Muscle layer of colon (tissue), 2 donors: ENCODE data around the gene HIGD2A.

Source experiments
- H3K27ac ChIP-seq: one replicate; pipeline ENCODE4 v1.7.0; 2013; ENCODE audit warnings: low read depth, mild to moderate bottlenecking, low read length, moderate library complexity
- H3K27me3 ChIP-seq, 2 donors: one replicate each; pipeline ENCODE4 v1.7.0; 2013; ENCODE audit warnings: low read length in 2 of 2, mild to moderate bottlenecking in 2 of 2; ENCODE audit not compliant: insufficient read depth in 2 of 2, control insufficient read depth in 1 of 2
- H3K36me3 ChIP-seq: one replicate; pipeline ENCODE4 v1.7.0; 2013; ENCODE audit warnings: mild to moderate bottlenecking, low read length; ENCODE audit not compliant: insufficient read depth
- H3K4me1 ChIP-seq: one replicate; pipeline ENCODE4 v1.7.0; 2013; ENCODE audit warnings: mild to moderate bottlenecking, low read length; ENCODE audit not compliant: insufficient read depth
- H3K4me3 ChIP-seq, 2 donors: one replicate each; pipeline ENCODE4 v1.7.0; 2013; ENCODE audit warnings: low read length in 2 of 2, low read depth in 1 of 2, mild to moderate bottlenecking in 1 of 2, moderate library complexity in 1 of 2
- H3K9ac ChIP-seq: one replicate; pipeline ENCODE4 v1.7.0; 2013; ENCODE audit warnings: low read length
- H3K9me3 ChIP-seq: one replicate; pipeline ENCODE4 v1.7.0; 2013; ENCODE audit warnings: mild to moderate bottlenecking, low read length
- donor health status: abdominal sarcoma.
- donor health status: Adenocarcinoma of cecum.

The HIGD2A gene

GRCh38 chr5:176371621-176372539 is 16.7 kb upstream of the HIGD2A start:
- H3K4me3 ChIP-seq: no peak overlapping the region
- no peak overlapping the region for H3K27ac ChIP-seq
- H3K27me3 ChIP-seq: no peaks in the 10 kb centered on the region
- peaks cover 50% of the 10 kb centered on the region for H3K36me3 ChIP-seq
- no peaks in the 10 kb centered on the region for H3K9me3 ChIP-seq
- H3K4me1 ChIP-seq: peaks cover 15% of the 10 kb centered on the region
- H3K9ac ChIP-seq: no peak overlapping the region

- H3K9me3 ChIP-seq: no peaks in the 10 kb centered on the region
- no peak overlapping the region for H3K4me3 ChIP-seq
- H3K27me3 ChIP-seq: no peaks in the 10 kb centered on the region
- no peak overlapping the region for H3K9ac ChIP-seq
- H3K36me3 ChIP-seq: peaks cover 40% of the 10 kb centered on the region
- no peak overlapping the region for H3K27ac ChIP-seq
- H3K4me1 ChIP-seq: peaks cover 9% of the 10 kb centered on the region
Observed at GRCh38 chr5:176373100-176373818, 15.3 kb upstream of the HIGD2A start.

GRCh38 chr5:176379881-176380280 is 8.7 kb upstream of the HIGD2A start:
- Histone ChIP-seq H3K9ac (no peak overlapping the region), H3K27me3 (no peaks in the 10 kb centered on the region), H3K9me3 (no peaks in the 10 kb centered on the region), H3K4me3 (no peak overlapping the region), H3K36me3 (peaks cover 27% of the 10 kb centered on the region), H3K27ac (no peak overlapping the region), H3K4me1 (peaks cover 13% of the 10 kb centered on the region)

DNA sequence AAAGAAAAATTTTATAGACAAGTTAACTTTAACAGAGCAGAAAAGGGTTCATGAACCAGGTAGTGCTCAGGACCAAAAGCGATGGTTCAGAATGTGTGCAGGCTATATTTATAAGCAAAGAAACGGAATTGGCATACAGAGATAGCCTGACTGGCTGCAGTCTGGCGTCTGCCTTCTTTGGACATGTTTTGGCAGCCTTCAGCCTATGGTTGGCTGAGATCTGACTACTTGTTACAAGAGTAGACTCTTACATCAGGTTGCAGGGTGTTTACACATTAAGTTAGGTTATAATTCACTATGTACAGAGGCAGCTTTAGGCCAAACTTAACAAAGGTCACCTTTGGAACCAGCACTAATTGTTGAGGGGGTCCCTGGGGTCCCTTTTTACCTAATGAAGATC is 7.1 kb upstream of the HIGD2A start:
- peak overlapping the region; percentile 28 for H3K27ac ChIP-seq
- H3K4me3 ChIP-seq: no peak overlapping the region
- H3K36me3 ChIP-seq: peaks cover 32% of the 10 kb centered on the region
- peaks cover 13% of the 10 kb centered on the region for H3K4me1 ChIP-seq
- no peaks in the 10 kb centered on the region for H3K9me3 ChIP-seq
- no peaks in the 10 kb centered on the region for H3K27me3 ChIP-seq
- H3K9ac ChIP-seq: no peak overlapping the region

DNA sequence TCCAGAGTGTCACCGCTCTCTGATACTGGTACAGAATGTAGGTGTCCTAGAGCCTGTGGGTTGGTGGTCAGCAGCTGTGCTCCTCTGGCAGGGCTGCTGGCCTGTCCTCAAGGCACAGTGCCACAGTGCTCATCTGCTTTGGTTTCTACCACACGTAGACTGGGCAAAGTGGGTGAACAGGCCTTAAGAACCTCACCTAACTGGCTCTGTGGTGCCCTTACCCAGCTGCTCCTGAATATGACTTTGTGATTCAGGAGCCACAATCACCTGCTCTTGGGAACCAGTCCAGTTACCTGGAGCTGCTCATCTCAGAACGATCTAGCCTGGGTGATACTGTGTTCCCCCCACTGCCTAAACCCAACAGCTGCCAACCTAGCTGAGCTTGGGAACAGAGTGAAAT is 6.6 kb upstream of the HIGD2A start:
- Histone ChIP-seq H3K4me3 (peak overlapping the region in 1 of 2 donors; percentile 7), H3K27me3 (no peaks in the 10 kb centered on the region), H3K27ac (peak overlapping the region; percentile 28), H3K4me1 (peaks cover 16% of the 10 kb centered on the region), H3K9me3 (no peaks in the 10 kb centered on the region), H3K9ac (no peak overlapping the region), H3K36me3 (peaks cover 32% of the 10 kb centered on the region)

GRCh38 chr5:176382721-176383120 is 5.8 kb upstream of the HIGD2A start:
- Histone ChIP-seq H3K9me3 (no peaks in the 10 kb centered on the region), H3K9ac (no peak overlapping the region), H3K27me3 (no peaks in the 10 kb centered on the region), H3K4me1 (peaks cover 23% of the 10 kb centered on the region), H3K36me3 (peaks cover 32% of the 10 kb centered on the region), H3K4me3 (no peak overlapping the region), H3K27ac (no peak overlapping the region)

DNA sequence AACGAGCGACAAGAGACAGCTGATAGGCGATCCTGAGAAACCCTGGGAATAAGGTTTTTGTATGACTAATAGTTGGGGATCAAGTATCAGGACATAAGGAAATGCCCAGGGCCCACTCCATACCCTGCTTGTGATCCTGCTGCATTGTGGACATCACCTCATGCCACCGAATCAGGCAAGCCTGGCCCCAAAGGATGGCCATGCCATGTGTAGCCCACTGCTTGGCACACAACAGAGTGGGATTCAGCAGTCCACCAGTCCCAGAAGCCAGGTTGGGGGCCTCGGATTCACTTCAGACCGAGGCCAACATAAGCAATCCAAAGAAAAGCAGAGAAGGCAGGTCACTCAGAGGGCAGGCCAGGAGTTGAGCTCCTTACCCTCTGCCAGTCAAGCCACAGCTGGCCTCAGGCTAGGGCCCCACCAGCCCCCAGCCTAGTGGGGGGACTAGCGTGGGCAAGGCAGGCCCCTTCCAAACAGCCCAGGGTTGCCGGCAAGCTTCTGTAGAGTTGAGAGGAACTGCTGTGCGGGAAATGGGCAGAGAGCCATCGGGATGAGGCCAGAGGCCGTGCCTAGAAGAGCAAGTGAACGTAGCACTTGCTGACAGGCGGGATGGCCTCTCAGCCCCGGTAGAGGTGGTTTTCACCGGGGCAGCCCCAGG is 5.2 kb upstream of the HIGD2A start:
- H3K27me3 ChIP-seq: no peaks in the 10 kb centered on the region
- no peak overlapping the region for H3K27ac ChIP-seq
- H3K9ac ChIP-seq: no peak overlapping the region
- H3K4me3 ChIP-seq: no peak overlapping the region
- no peaks in the 10 kb centered on the region for H3K9me3 ChIP-seq
- H3K4me1 ChIP-seq: peaks cover 27% of the 10 kb centered on the region
- peaks cover 32% of the 10 kb centered on the region for H3K36me3 ChIP-seq

GRCh38 chr5:176383961-176384360 is 4.6 kb upstream of the HIGD2A start:
- Histone ChIP-seq H3K27ac (no peak overlapping the region), H3K4me1 (peaks cover 27% of the 10 kb centered on the region), H3K27me3 (no peaks in the 10 kb centered on the region), H3K9me3 (no peaks in the 10 kb centered on the region), H3K4me3 (no peak overlapping the region), H3K9ac (no peak overlapping the region), H3K36me3 (peaks cover 32% of the 10 kb centered on the region)

DNA sequence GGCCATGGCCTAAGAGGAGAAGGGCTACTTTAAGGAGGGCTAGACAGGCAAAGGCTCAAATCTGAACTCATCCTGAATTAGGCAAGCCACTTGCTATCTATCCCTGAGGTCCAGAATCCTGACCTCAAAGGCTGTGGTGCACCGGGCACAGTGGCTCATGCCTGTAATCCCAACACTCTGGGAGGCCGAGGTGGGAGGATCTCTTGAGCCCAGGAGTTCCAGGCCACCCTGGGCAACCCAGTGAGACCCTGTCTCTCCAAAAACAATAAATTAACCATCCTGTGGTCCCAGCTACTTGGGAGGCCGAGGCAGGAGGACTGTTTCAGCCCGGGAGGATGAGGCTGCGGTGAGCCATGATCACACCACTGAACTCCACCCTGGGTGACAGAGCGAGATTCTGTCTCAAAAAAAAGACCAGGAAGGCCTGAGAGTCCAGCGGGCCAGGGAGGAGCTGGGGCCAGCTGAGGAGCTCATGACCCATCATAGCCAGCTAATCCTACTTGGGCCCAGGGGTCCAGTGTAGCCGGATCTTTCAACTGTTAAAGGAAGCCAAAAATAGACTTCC is 4.1 kb upstream of the HIGD2A start:
- H3K9me3 ChIP-seq: no peaks in the 10 kb centered on the region
- H3K9ac ChIP-seq: no peak overlapping the region
- peaks cover 28% of the 10 kb centered on the region for H3K4me1 ChIP-seq
- no peak overlapping the region for H3K4me3 ChIP-seq
- H3K27ac ChIP-seq: no peak overlapping the region
- H3K36me3 ChIP-seq: peaks cover 32% of the 10 kb centered on the region
- H3K27me3 ChIP-seq: no peaks in the 10 kb centered on the region

DNA sequence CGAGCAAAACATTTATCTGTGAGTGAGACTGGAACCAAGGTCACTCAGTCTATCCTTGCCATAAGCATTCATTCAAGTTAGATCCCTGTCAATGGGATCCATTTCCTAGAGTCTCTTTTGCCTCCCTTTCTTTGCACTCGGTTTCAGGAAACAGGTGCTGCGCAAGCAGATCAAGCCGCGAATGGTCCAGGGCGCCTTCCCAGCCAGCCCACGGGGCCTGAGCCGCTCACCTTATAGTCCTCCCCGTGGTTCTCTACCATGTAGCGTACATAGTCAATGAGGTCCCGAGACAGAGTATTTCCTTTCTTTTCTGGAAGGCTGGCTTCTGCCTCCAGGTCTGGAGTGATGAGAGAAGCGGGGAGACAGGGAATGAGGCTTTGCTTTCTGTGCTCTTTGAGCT is 3.6 kb upstream of the HIGD2A start:
- Histone ChIP-seq H3K9me3 (no peaks in the 10 kb centered on the region), H3K9ac (no peak overlapping the region), H3K4me1 (peaks cover 31% of the 10 kb centered on the region), H3K36me3 (peaks cover 32% of the 10 kb centered on the region), H3K4me3 (no peak overlapping the region), H3K27me3 (no peaks in the 10 kb centered on the region), H3K27ac (no peak overlapping the region)

GRCh38 chr5:176386491-176386890 is 2.1 kb upstream of the HIGD2A start:
- Histone ChIP-seq H3K27ac (no peak overlapping the region), H3K27me3 (no peaks in the 10 kb centered on the region), H3K4me3 (no peak overlapping the region), H3K36me3 (peaks cover 41% of the 10 kb centered on the region), H3K9ac (no peak overlapping the region), H3K4me1 (peaks cover 24% of the 10 kb centered on the region), H3K9me3 (no peaks in the 10 kb centered on the region)
